Measurements from ENCODE around the gene MUSK.

The MUSK gene

DNA sequence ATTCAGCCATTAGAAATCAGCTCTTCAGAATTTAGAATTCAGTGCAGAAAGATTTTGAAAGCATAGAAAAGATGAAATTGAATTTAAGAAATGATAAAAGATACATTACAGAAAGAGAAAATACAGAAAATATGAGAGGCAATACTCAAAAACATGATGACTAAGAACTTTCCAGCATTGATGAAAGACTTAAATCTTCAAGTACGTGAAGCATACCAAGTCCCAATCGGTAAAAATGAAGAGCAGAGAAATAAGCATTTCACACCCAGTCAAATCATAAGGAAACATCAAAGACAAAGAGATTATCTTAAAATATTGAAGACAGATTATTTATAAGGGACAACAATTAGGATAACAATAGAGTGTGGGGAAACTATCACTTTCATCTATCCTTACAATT lies 35.1 kb downstream of the MUSK start:
- no peaks in the 10 kb centered on the region for H3K36me3 ChIP-seq
- DNase-seq = no peak
- H3K9me3 ChIP-seq = no peaks in the 10 kb centered on the region
- no peak for TF ChIP-seq CTCF (IDR thresholded peaks at IDR 0.05; ENCODE audit: low read depth, low read length)
- no peaks in the 10 kb centered on the region for H3K27me3 ChIP-seq
- peaks cover 4% of the 10 kb centered on the region; the same call in 1 of the 2 replicates for H3K4me1 ChIP-seq
- H3K4me3 ChIP-seq (ENCODE audit: low read depth, low read length) = no peak overlapping the region

- H3K36me3 ChIP-seq = no peaks in the 10 kb centered on the region
- H3K4me3 ChIP-seq (ENCODE audit: low read depth, low read length) = no peak overlapping the region
- peak; percentile 34 for DNase-seq
- H3K27me3 ChIP-seq = no peaks in the 10 kb centered on the region
- H3K4me1 ChIP-seq = peaks cover 9% of the 10 kb centered on the region
- no peaks in the 10 kb centered on the region for H3K9me3 ChIP-seq
- TF ChIP-seq CTCF (IDR thresholded peaks at IDR 0.05; ENCODE audit: low read depth, low read length) = no peak
Observed at GRCh38 chr9:110707419-110707818, 38.8 kb downstream of the MUSK start.

DNA sequence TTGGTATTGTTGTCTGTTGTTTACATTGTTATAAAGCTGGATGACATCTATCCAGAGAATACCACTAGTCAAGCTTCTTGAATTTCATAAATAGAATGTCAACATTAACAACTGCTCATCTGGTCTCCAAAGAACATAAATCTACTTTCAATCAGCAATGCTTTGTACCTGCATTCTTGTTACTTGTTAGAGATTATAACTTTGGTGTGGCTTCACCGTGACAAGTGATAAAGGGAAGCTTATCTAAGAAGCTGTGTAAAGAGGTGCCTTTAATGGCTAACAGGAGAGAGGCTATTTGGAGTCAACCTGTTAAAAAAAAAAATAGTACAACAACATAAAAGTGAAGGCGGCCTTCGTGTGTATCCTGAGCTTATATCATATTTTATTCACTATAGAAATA lies 41.8 kb downstream of the MUSK start:
- Histone ChIP-seq H3K36me3 (no peaks in the 10 kb centered on the region), H3K4me3 (ENCODE audit: low read depth, low read length) (no peak overlapping the region), H3K27me3 (no peaks in the 10 kb centered on the region), H3K9me3 (no peaks in the 10 kb centered on the region), H3K4me1 (peaks cover 9% of the 10 kb centered on the region)
- DNase-seq = no peak
- no peak for TF ChIP-seq CTCF (IDR thresholded peaks at IDR 0.05; ENCODE audit: low read depth, low read length)

GRCh38 chr9:110712955-110713354 lies 44.4 kb downstream of the MUSK start:
- H3K27me3 ChIP-seq = no peaks in the 10 kb centered on the region
- DNase-seq = no peak
- TF ChIP-seq CTCF (IDR thresholded peaks at IDR 0.05; ENCODE audit: low read depth, low read length) = no peak
- no peaks in the 10 kb centered on the region for H3K36me3 ChIP-seq
- peaks cover 9% of the 10 kb centered on the region for H3K4me1 ChIP-seq
- no peaks in the 10 kb centered on the region for H3K9me3 ChIP-seq
- H3K4me3 ChIP-seq (ENCODE audit: low read depth, low read length) = no peak overlapping the region

GRCh38 chr9:110714314-110714713 lies 45.7 kb downstream of the MUSK start:
- Histone ChIP-seq H3K27me3 (no peaks in the 10 kb centered on the region), H3K4me3 (ENCODE audit: low read depth, low read length) (no peak overlapping the region), H3K4me1 (no peaks in the 10 kb centered on the region; the same call in 1 of the 2 replicates), H3K36me3 (no peaks in the 10 kb centered on the region), H3K9me3 (no peaks in the 10 kb centered on the region)
- DNase-seq = no peak
- no peak for TF ChIP-seq CTCF (IDR thresholded peaks at IDR 0.05; ENCODE audit: low read depth, low read length)

- H3K4me1 ChIP-seq = no peaks in the 10 kb centered on the region
- H3K9me3 ChIP-seq = no peaks in the 10 kb centered on the region
- no peak for DNase-seq
- H3K4me3 ChIP-seq (ENCODE audit: low read depth, low read length) = no peak overlapping the region
- no peaks in the 10 kb centered on the region for H3K27me3 ChIP-seq
- TF ChIP-seq CTCF (IDR thresholded peaks at IDR 0.05; ENCODE audit: low read depth, low read length) = no peak
- H3K36me3 ChIP-seq = no peaks in the 10 kb centered on the region
Observed at GRCh38 chr9:110728058-110728457, 59.5 kb downstream of the MUSK start.

Data from BE2C (cell line).